ENCODE results near the gene KCNC1.

GRCh38 chr11:17718510-17718962 is 16.0 kb upstream of the KCNC1 start:
- no peak for TF ChIP-seq POLR2A (IDR thresholded peaks at IDR 0.05; ENCODE audit: low read length)
- TF ChIP-seq GATA1 (IDR thresholded peaks at IDR 0.05; ENCODE audit: low read depth, low read length) = no peak

All from erythroblast (primary cell).